Testis (tissue), 3 donors: Measurements from ENCODE around the gene FHIT. TPM values are rescaled to one million over a fixed set of nuclear protein-coding genes. Genes with fewer than 3 reads are reported as not detected.

Source experiments
- DNase-seq: peaks from one replicate; pipeline ENCODE4 v3.0.0-alpha.2; 2019
- H3K27ac ChIP-seq, 2 donors: fragments of 200-600 bp; sonication (generic); one replicate each; pipeline ENCODE4 v1.5.1; 2019
- H3K27me3 ChIP-seq: fragments of 200-600 bp; sonication (generic); one replicate; pipeline ENCODE4 v1.5.1; 2019
- H3K36me3 ChIP-seq: fragments of 200-600 bp; sonication (generic); one replicate; pipeline ENCODE4 v1.5.1; 2017; ENCODE audit warnings: low read depth; ENCODE audit errors: missing control alignments
- H3K4me1 ChIP-seq: fragments of 200-600 bp; sonication (generic); one replicate; pipeline ENCODE4 v1.5.1; 2019
- H3K4me3 ChIP-seq, 2 donors: fragments of 200-600 bp; sonication (generic); one replicate each; pipeline ENCODE4 v1.5.1; 2017 to 2019
- H3K9me3 ChIP-seq: fragments of 200-600 bp; sonication (generic); one replicate; pipeline ENCODE4 v1.5.1; 2017
- POLR2A ChIP-seq: fragments of 450-650 bp; IDR thresholded peaks from one replicate; pipeline ENCODE4 v1.6.1; 2017; ENCODE audit warnings: antibody characterized with exemption, mild to moderate bottlenecking, moderate library complexity
- WGBS, 2 donors: methylation state at CpG; one replicate each; pipeline ENCODE4 v1.1.5; 2018; 5-methylcytosine and 5-hydroxymethylcytosine counted together
- intact Hi-C: fragments of 100-400 bp; cut with DNase I; formaldehyde crosslinking; loops from one replicate; pipeline ENCODE4 v1.15.1; 2023; ENCODE audit warnings: low total_unique reads
- polyA plus RNA-seq: library from polyadenylated mRNA; stranded (reverse); fragments of 350-450 nt; fragmentation: Illumina TruSeq; extraction: RNeasy Lipid Tissue Mini Kit (QIAGEN cat#74804); gene quantifications from one replicate; pipeline ENCODE4 v1.2.3, GENCODE V29; 2014; ENCODE audit warnings: low read depth, low replicate concordance; ENCODE audit not compliant: insufficient read depth
- total RNA-seq, 2 donors: library from RNA; depleted of rRNA; stranded (reverse); fragments of >200 nt; gene quantifications; one replicate each; pipeline ENCODE4 v1.2.3, GENCODE V29; 2016
- TF ChIP-seq, protein P1 (sequence below), 3 experiments: fragments of 450-650 bp in 2 of 3; fragments of 200-600 bp in 1 of 3; sonication (generic) in 1 of 3; IDR thresholded peaks; one replicate each; pipeline ENCODE4 v1.5.1; 2016 to 2019; ENCODE audit warnings: antibody characterized with exemption in 3 of 3, mild to moderate bottlenecking in 2 of 3, moderate library complexity in 1 of 3

The FHIT gene
- total and polyA plus RNA-seq, 3 donors from 2014 or later: 10.1 to 29.6 (median 15.5) TPM

DNA sequence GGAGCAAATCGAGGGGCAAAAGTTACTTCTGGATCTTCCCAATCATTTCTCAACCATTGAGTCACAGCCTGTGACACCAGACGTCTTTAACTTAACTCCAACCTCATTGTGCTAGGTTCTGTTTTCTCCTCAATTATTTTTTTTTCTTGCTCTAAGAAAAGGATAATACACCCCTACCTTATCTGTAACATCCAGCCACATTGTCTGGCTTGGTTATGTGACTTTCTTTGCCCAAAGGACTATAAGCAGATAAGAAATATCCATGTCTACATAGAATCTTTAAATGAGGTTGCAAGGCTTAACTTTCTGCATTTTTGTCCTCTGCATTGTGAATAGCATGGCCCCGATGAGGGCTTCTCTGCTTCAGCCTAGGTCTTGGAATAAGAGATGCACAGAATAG, 1419.0 kb downstream of the FHIT start:
- no peak overlapping the region for H3K4me3 ChIP-seq
- no peak overlapping the region for H3K27ac ChIP-seq
- H3K27me3 ChIP-seq: no peaks in the 10 kb centered on the region
- no peaks in the 10 kb centered on the region for H3K36me3 ChIP-seq
- WGBS, 2 donors: 90 to 92% methylated on average over 3 of the region's 3 CpGs
- TF ChIP-seq POLR2A: no peak
- TF ChIP-seq, protein P1, sequence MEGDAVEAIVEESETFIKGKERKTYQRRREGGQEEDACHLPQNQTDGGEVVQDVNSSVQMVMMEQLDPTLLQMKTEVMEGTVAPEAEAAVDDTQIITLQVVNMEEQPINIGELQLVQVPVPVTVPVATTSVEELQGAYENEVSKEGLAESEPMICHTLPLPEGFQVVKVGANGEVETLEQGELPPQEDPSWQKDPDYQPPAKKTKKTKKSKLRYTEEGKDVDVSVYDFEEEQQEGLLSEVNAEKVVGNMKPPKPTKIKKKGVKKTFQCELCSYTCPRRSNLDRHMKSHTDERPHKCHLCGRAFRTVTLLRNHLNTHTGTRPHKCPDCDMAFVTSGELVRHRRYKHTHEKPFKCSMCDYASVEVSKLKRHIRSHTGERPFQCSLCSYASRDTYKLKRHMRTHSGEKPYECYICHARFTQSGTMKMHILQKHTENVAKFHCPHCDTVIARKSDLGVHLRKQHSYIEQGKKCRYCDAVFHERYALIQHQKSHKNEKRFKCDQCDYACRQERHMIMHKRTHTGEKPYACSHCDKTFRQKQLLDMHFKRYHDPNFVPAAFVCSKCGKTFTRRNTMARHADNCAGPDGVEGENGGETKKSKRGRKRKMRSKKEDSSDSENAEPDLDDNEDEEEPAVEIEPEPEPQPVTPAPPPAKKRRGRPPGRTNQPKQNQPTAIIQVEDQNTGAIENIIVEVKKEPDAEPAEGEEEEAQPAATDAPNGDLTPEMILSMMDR (IDR thresholded peaks at IDR 0.05): no peak
- no peaks in the 10 kb centered on the region for H3K4me1 ChIP-seq
- intact Hi-C loops: no loop called here
- no peaks in the 10 kb centered on the region for H3K9me3 ChIP-seq
- DNase-seq: no peak

DNA sequence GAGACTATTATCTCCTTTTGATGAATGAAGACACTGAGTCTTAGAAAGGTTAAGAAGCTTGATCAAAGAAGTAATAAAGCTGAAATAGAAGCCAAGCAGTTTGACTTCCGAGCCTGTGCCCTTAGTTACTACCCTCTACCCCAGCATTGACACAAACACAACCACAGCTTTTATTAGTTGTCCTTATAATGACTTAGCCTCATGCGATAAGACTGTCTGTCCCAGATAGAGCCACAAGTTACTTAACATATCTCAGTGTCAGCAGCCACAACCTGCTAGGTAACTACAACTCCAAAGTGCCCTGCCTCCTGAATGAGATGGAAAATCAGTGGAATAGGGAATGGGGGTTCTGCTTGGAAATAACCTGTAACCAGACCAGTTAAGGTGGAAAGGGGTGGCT, 1419.9 kb downstream of the FHIT start:
- WGBS, 2 donors: 79 to 90% methylated on average over 2 of the region's 2 CpGs
- H3K4me3 ChIP-seq: no peak overlapping the region

DNA sequence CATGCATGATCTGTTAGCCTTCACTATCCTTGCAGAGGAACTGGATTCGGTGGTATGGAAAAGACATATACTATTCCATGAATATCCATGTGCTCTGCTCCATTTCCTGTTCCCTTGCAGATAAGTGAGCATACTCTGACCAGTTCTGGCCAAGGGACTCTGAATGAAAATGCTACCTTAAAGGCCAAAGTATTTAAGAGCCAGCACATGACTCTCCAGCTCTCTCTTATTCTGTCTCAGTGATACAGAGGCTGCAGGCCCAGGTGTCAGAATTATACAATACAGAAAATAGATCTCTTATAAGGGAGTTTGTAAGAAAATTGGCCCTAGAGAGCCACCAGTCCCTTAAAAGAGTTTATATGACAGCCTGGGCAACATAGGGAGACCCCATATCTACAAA, 1421.7 kb downstream of the FHIT start:
- Histone ChIP-seq H3K4me1 (no peaks in the 10 kb centered on the region), H3K36me3 (no peaks in the 10 kb centered on the region), H3K4me3 (no peak overlapping the region), H3K27me3 (no peaks in the 10 kb centered on the region), H3K27ac (no peak overlapping the region), H3K9me3 (no peaks in the 10 kb centered on the region)
- TF ChIP-seq, protein P1 (IDR thresholded peaks at IDR 0.05): no peak
- no peak for TF ChIP-seq POLR2A
- 63 to 75% methylated on average over 1 of the region's 1 CpG for WGBS, 2 donors
- intact Hi-C loops: no loop called here
- DNase-seq: no peak

More for the DNA sequence above, 1419.9 kb downstream of the FHIT start:
- H3K4me1 ChIP-seq: no peaks in the 10 kb centered on the region
- intact Hi-C loops: no loop called here
- DNase-seq: no peak
- no peaks in the 10 kb centered on the region for H3K9me3 ChIP-seq
- TF ChIP-seq, protein P1 (IDR thresholded peaks at IDR 0.05): no peak
- no peak for TF ChIP-seq POLR2A
- no peaks in the 10 kb centered on the region for H3K36me3 ChIP-seq
- no peak overlapping the region for H3K27ac ChIP-seq
- H3K27me3 ChIP-seq: no peaks in the 10 kb centered on the region

DNA sequence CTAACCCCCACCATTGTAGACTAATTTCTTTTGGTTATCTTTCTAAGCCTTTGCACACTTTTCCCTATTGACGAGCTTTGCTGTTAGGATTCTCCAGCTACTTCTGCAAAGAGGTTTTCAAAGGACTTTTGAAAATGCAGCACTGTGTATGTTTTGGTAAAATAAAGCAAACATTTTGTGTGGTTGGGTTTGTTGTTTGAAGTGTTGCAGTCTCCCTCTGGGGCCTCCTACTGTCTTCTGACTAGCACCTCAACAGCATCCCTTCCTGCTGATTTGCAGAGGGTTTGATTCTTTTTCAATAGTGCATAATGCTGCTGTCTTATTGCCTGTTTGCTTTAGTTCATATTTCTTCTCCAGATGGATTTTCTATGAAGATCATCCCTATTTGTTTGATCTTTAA, 1426.4 kb downstream of the FHIT start:
- intact Hi-C loops: no loop called here
- WGBS, 2 donors: 0% methylated on average over 1 of the region's 1 CpG
- TF ChIP-seq, protein P1 (IDR thresholded peaks at IDR 0.05): no peak
- TF ChIP-seq POLR2A: no peak
- Histone ChIP-seq H3K4me1 (no peaks in the 10 kb centered on the region), H3K27ac (no peak overlapping the region), H3K4me3 (no peak overlapping the region), H3K27me3 (no peaks in the 10 kb centered on the region), H3K9me3 (no peaks in the 10 kb centered on the region), H3K36me3 (no peaks in the 10 kb centered on the region)
- no peak for DNase-seq

DNA sequence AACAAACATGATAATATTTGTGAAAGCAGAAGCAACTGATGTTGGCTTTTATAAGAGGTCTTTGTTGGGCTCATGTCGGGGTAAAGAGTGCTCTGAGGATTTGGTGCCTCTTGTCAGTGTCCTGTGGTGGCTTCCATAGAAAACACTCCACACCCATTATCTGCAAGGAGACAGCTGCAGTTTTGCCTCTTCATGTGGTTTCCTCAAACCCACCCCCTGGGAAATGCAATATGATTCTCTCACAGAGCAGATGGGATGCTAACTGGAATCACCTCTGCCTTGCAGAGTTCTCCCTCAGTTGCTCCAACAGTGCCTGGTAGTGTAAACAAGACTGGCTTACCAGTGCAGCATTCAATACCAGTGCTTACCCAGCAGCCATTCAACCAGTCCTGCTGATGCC, 1430.0 kb downstream of the FHIT start:
- Histone ChIP-seq H3K27me3 (no peaks in the 10 kb centered on the region), H3K9me3 (no peaks in the 10 kb centered on the region), H3K4me3 (no peak overlapping the region), H3K27ac (no peak overlapping the region), H3K36me3 (no peaks in the 10 kb centered on the region), H3K4me1 (peaks cover 15% of the 10 kb centered on the region)
- WGBS, 2 donors: 88 to 95% methylated on average over 1 of the region's 1 CpG
- TF ChIP-seq, protein P1 (IDR thresholded peaks at IDR 0.05): no peak
- TF ChIP-seq POLR2A: no peak
- intact Hi-C loops: no loop called here
- no peak for DNase-seq
